HCEC 1CT (cell line): ENCODE data around the gene COQ3.

Experiments
- DNase-seq: peaks from one replicate; pipeline ENCODE4 v3.0.0-alpha.2; 2017

Gene COQ3, protein sequence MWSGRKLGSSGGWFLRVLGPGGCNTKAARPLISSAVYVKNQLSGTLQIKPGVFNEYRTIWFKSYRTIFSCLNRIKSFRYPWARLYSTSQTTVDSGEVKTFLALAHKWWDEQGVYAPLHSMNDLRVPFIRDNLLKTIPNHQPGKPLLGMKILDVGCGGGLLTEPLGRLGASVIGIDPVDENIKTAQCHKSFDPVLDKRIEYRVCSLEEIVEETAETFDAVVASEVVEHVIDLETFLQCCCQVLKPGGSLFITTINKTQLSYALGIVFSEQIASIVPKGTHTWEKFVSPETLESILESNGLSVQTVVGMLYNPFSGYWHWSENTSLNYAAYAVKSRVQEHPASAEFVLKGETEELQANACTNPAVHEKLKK

DNA sequence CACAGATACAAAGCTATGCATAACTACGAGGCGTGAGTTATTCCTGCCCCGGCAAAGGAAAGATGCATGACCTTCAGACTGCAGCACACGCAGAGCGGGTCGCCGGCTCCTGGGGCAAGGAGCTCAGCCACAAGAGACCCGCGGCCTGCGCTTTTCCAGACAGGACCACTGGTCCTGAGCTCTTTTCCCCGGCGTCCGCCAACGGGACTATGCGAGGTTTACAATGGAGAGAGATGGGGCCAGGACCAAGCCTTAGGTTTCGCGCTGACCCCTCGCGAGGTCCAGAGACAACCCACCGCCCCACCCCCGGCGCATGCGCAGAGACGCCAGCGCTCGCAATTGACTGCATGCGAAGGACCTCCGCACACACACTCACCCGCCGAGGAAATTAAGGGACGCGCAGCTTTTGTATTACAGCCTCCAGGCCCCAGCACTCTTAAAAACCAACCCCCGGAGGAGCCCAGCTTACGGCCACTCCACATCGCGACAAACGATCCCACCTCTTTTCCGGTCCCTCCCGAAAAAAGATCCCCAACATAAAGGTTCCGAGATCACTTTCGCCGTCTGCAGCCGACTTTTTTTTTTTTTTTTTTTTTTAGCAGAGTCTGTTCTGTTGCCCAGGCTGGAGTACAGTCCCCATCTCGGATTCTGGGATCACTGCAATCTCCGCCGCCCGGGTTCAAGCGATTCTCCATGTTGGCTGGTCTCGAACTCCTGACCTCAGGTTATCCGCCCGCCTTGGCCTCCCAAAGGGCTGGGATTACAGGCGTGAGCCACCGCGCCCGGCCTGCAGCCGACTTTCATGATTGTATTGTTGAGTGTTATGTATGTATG lies at the start of gene COQ3:
Gene COQ3 (minus strand): TSS at position 498 of the 834 bp plus-strand sequence. CDS start 16 bp downstream, at position 482.
- peak; percentile 63 for DNase-seq

DNA sequence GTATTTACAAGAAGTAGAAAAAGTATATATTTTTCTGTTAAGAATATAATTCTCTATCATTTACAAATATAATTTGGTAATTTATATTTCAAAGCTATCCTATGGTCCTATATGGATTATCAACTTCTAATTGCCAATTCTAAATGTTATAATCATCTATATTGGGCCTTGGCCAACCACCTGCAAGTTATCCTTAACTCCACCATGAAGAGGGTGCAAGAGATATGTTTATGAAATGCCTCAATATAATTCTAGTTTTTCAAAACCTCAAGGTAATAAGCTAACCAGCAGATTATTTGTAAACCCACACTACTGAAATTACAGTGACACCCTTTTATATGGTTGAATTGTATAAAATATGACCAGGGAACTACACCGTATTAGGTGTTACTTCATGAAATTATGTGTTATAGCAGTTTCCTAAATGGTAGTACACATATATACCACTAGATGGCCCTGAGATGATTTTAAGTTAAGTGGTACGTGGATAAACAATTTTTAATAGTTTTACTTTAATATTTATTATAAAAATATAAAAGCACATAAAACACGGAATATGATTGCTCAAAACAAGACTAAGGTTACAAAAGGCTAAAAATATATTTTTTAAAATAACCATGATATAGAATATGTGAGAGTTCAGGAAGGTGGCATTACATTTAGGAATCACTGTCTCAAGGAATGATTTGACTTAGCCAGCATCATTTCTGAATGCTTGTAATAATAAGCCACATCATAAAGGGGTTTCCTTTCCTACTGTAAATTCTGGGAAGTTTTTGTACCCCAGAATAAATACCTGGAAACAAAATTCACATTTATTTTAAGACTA lies 40.9 kb upstream of the COQ3 start:
- DNase-seq, result peak; percentile 35

DNA sequence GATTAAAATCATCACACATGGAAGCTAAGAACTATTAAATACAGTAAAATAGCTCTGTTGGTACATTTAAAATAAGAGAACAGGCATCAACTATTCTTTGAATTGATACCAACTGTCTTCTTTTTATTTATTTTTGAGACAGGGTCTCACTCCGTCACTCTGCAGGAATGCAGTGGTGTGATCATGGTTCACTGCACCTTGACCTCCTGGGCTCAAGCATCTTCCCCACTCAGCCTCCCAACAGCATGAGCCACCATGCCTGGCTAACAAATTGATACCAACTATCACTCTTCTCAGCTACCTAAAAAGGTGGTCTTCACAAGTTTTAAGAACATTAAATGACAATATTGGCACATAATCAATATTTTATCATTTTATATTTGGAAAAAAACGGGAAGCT lies 38.9 kb upstream of the COQ3 start:
- no peak for DNase-seq

DNA sequence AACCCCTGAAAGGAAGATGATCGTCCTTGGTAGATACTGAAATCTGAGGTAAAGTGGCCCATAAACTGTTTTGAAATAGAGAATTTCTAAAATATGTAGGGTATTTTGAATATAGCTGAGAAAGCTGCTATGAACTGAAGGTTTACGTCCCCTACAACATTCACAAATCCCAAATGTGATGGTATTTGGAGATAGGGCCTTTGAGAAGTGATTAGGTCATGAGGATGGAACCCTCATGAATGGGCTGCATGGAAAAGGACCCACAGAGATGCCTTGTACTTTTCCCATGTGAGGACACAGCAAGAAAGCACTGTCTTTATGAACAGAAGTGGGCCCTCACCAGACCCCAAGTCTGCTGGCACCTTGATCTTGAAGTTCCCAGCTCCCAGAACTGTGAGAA lies 37.9 kb upstream of the COQ3 start:
- DNase-seq, result no peak

DNA sequence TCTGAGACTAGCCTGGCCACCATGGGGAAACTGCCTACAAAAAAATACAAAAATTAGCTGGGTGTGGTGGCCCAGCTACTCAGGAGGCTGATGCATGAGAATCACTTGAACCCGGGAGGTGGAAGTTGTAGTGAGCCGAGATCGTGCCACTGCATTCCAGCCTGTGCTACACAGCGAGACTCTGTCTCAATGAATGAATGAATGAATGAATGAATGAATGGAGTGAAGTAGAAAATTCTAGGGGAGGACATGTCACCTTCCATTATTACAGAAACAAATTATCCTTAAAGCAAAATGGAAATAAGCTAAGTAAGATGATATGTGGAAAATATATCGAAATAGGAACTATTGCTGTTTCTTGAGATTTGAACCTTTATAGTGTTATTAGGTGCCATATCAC lies 34.0 kb upstream of the COQ3 start:
- DNase-seq, result no peak

DNA sequence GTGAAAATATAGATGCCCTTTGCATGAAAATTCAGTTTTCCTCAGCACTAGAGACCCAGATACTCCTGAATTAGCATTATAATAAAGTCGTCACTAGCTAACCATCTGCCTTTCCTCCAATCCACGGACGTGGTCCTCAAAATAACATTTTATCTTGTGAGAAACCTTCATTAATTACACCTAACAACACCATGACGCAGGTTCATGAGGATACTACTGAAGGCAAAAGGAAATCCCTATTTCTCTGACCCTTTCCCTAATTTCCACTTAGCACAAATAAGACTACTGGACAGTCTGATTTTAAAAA lies 32.4 kb upstream of the COQ3 start:
- DNase-seq, result no peak

DNA sequence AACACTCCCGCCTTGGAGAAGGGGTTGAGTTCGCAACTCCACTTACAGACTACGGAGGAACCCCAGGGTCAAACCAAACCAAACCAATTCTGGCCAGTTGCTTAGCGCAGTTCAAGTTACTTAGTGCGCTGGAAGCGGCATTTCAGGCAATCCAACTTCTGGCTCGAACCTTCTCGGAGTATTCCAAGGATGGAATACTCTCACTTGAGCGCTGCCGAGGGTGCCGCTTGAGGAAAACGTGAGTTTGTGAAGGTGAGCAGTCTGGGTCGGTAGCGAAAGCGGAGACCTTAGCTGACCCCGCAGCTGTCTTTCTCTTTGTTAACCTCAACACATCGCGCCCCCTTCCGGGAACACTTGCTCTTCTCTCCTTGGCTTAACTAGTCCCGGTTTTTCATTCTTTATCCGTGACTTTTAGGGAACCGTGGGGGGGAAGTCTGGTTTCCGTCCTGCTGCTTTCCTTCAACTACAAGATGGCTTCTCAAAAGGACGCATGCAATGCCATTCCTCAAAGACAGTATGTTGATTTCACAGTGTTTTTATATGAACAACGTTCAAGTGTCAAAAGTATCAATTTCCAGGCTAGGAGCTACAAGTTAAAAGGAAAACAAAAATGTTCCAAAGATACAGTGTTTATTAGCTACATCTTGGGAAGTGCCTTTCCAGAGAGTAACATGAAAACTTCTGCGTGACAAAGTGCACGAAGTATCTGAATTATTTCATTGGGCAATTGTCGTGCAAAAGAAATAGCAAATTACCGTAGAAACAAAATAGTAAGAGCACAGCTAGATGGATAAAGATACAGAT lies 31.9 kb upstream of the COQ3 start:
- DNase-seq, result peak; percentile 93

DNA sequence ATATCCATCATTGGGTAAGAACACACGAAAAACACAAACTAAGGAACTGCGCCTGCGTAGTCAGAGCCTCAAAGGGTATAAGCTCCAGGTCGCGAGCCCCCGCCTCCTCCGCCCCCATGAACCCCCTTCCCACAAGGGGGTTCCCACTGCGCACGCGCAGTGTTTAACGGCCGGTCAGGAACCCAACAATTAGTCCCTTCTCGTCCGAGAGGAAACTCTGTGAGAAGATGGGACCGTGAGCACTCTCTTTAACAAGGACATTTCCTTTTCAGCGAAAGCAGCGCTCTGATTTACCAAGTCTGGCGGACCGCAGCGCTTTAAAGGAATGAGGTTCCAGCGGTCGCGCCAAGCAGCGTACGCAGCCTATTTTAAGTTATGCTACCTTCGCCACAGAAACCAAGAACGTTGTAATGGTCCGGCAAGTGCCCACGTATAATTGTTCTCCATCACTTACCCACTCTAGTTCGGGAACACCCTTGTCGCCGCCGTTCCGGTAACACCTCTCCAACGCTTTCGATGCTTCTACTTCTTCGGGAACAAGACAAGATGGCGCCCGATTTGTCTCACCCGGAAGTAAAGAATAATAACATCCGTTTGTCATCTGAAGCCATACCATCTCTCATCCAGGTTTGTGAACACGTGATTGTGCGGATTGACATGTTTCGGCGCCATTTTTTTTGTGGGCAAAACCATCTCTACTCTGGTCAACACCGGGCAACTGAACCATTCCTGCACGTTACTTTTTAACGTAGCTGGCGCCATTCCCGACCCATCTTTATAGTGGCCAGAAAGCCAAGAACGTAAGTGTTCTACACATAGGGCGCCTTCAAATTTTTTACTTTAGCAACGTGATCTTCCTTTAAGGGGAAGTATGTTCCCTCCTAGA lies 31.0 kb upstream of the COQ3 start, which contains the start of gene PNISR:
Gene PNISR (minus strand): TSS at position 548 of the 886 bp plus-strand sequence. CDS start 10,649 bp downstream, outside the sequence.
- DNase-seq, result peak; percentile 99

DNA sequence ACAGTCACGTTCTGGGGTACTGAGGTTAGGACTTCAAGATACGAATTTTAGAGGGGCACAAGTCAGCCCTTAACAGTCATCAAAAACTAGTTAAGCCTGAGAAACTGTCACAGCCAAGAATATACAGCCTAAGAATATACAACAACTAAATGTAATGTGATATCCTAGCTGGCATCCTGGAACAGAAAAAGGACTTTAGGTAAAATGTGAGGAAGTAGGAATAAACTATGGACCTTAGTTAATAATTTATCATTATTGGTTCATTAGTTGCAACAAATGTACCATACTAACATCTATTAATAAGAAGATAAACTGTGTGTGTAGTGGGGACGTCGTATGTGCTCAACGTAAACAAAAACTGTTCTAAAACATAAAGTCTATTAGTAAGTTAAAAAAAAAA lies 30.0 kb upstream of the COQ3 start:
- DNase-seq, result no peak

DNA sequence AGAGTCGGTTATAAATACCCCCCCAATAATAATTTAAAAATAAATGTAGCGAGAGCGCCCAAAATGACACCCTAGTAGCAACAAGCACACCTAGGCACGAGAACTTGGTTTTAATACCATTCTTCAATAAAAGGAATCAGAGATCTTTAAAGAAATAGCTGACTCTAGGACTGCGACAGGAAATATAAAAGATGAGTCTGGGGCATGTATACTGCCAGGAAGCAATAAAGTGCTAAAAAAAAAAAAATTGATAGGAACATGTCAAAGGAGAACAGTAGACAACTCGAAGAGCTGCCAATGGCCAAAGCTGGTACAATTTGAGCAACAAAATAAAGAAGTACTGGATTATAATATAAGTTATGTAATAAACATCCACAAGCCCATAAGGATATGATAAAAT lies 28.9 kb upstream of the COQ3 start:
- no peak for DNase-seq

DNA sequence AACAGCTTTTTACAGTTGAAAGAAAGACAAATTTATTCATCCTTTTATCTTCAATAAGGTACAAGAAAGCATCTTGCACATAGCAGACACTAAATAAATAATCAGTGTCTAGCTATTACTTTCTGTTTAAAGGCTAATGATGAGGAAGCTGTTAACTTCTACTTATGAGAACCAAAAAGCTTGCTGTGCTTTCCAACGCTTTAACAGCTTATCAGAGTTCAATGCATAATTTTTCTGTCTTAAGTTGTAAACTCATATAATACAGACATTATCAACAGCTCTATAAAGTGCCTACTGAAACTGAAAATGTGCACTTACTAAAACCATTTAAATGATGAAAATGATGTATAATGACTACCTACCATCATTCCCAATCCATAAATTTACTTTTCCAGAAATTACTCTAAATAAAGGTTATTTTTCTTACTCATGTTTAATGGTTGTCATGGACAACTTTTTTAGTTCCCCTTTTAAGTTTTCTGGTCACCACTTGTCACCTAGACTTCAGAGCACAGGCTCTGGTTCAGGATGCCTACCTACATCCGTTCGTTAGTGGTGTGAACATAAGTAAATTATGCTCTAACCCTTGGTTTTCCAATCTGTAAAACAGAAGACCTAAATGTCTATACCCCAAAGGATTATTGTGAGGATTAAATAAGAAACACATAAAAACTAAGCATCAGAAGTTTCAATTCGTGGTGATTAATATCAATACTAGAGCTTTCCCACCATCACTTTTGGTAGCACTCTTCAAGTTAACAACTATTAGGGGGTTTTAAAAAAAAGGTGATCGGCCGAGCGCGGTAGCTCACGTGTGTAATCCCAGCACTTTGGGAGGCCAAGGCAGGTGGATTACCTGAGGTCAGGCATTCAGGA lies 23.1 kb upstream of the COQ3 start:
- no peak for DNase-seq

DNA sequence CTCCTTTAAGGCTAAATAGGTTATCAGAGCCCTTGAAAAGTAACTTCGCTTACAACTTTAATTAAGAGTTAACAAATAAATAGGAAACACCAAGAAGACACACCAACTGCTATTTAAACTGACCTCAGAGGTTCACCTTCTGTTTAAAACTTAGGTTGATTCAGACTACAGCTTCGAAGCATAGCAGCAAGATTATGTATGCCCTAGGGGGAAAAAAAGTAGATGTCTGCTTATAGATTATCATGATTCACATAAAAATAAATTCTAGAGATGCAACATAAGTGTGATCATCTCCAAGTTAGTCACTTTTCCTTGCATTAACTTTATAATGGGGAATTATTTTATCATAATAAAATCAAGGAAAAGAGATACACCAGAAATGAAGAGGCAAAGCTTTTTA lies 22.2 kb upstream of the COQ3 start:
- no peak for DNase-seq

DNA sequence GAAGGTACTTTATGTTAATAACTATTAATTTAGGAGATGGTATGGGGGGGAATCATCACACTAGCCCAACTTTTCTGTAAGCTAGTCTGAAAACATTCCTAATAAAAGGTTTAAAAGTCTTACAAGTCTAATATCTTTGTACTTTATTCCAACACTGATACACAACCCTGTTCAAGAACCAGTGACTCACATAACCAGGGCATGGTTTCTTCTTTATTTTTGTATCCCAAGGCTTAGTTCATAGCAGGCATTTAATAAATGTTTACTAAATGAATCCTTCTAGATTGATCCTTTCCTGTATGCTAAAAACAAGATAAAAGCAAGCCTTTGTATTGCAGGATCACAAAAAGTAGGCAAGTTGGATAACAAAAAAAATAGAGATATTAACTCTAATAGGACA lies 21.5 kb upstream of the COQ3 start:
- DNase-seq, result no peak

DNA sequence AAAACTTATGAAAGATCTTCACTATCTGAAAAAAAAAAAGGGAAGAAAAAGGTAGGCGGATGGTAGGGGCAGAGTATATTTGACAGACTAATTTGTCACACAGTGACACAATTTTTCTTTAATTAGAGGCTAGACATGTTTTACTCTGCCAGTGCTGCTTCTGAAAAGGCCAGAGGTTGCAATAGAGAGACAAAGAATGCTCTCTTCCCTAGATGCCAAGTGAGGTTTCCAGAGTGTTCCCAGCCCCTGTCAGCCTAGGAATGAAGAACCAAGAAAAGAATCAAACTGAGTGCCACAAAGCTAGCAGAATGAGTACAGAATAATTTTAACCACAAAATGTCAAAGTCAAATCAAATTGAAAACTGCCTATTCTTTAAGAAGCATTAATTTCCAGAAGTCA lies 18.1 kb upstream of the COQ3 start:
- DNase-seq, result no peak

DNA sequence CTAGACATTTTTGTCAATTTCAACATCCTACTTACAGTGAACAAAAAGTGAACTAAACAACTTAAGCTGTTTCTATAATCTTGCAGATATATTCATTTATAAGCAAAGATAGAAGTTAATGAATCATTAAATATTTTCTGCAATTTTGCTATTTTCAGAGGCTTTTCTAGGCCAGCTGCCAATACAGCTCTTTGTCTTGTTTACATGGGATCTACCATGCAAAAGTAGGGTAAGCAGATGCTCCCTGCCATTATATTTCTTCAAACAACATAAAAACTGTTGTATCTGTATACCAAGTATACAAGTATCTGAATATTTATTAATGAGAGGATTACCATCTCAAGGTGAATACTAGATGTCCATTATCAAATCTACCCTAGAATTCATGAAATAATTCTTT lies 15.7 kb upstream of the COQ3 start:
- DNase-seq, result no peak

DNA sequence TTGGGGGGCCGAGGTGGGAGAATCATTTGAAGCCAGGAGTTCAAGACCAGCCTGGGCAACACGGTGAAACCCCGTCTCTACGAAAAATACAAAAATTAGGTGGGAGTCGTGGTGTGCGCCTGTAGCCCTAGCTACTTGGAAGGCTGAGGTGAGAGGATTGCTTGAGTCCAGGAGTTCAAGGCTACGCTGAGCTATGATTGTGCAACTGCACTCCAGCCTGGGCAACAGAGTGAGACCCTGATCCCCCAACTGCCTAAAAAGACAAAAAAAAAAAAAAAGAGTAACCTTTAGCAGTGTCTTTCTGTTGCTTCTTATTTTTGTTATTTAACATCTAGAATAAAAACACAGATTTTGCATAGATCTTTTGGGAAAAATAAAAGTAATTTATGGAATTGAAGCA lies 13.1 kb upstream of the COQ3 start:
- no peak for DNase-seq

DNA sequence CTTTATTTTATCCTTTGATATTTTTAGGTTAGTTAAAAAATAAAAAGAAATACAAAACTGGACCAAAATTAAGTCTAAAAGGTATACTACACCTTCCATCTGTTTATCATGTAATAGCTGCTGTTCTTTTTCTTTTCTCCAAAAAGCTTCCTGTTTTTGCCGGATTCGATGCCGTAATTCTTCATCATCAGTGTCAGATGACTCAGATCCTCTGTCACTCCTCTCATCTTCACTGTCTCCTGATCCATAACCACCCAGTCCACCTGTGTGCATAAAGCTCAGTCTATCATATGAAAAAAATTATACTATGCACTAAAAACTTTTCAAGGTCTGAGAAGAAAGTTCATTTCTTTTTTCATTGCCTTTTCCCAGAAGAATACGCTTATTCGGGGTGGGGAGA lies 8.5 kb upstream of the COQ3 start:
- no peak for DNase-seq

DNA sequence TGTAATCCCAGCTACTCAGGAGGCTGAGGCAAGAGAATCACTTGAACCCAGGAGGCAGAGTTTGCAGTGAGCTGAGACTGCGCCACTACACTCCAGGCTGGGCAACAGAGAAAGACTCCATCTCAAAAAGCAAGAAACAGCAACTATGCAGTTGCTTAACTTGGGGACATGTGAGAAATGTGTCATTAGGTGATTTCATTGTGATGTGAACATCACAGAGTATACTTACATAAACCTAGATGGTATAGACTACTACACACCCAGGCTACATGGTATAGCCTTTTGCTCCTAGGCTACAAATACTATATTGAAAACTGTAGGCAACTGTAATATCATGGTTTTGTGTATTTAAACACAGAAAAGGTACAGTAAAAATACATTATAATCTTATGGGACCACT lies 3.3 kb upstream of the COQ3 start:
- DNase-seq, result no peak

DNA sequence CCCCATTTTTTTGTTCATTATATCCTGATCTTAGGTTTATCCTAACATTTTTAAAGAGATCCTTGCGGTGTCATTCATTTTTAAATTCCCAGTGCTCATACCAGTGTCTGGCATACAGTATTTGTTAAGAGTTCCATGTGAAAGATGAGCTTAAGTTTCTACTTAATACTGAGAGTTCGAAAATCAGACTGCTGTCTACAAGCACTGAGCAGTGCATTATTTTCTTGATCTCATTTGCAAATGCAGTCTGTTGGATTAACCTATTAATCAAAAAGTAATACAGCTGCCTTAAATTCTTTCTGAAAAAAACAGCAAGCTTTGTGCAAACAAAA lies 663 bp downstream of the COQ3 start:
- DNase-seq, result no peak

DNA sequence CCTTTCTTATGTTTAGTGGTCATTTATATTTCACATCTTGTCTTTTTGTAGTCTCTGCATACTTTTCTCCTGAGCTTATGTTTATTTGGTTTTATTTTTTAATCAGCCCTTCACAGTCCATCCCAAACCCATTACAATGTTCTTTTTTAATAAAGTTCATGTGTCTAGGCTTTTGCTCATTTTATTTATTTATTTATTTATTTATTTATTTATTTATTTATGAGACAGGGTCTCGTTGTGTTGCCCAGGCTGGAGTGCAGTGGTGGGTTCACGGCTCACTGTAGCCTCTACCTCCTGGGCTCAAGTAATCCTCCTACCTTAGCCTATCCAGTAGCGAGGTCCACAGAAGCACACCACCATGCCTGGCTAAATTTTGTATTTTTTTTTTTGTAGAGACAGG lies 3.1 kb downstream of the COQ3 start:
- no peak for DNase-seq

DNA sequence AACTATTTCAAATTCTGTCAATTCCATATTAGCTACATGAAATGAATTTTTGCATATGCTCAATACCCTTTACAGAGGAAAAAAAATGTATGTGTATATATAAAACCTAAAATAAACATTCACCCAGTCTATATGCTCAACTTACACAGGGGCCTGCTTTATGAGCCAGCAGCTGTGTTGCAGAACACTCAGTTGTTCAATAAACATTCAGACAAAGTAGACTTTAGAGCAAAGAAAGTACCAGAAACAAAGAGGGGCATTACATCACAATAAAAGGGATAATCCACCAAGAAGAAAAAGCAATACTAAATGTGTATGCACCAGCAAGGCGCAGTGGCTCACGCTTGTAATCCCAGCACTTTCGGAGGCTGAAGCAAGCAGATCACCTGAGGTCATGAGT lies 9.5 kb downstream of the COQ3 start:
- no peak for DNase-seq
